Lung (tissue), 12 donors: ENCODE results near the gene LPIN3. TPM values are rescaled to one million over a fixed set of nuclear protein-coding genes. Genes with fewer than 3 reads are reported as not detected.
A peak's percentile ranks its signal among the peaks of the same experiment; 100 is the strongest.

Experiments used
- ATAC-seq: fragments of 200-7000 bp; cut with Tn5 transposase; one replicate; pipeline ENCODE4 v1.9.1; 2020; ENCODE audit warnings: moderate number of reproducible peaks; ENCODE audit not compliant: insufficient read depth, low FRiP score
- DNase-seq, 3 donors: peaks; one replicate each; pipeline ENCODE4 v3.0.0-alpha.2; 2013 to 2017
- H3K27ac ChIP-seq, 2 donors: one replicate each; pipeline ENCODE4 v1.5.1; 2013; ENCODE audit warnings: mild to moderate bottlenecking in 2 of 2, moderate library complexity in 2 of 2, control low read depth in 1 of 2, inconsistent platforms in 1 of 2, low read depth in 1 of 2, low read length in 1 of 2
- H3K27me3 ChIP-seq, 3 donors: one replicate each; pipeline ENCODE4 v1.5.1; 2013; ENCODE audit warnings: low read length in 2 of 3; ENCODE audit not compliant: control insufficient read depth in 3 of 3, insufficient read depth in 3 of 3
- H3K36me3 ChIP-seq, 4 donors: one replicate each; pipeline ENCODE4 v1.5.1; 2013; ENCODE audit warnings: low read length in 4 of 4, mild to moderate bottlenecking in 1 of 4, moderate library complexity in 1 of 4; ENCODE audit not compliant: control insufficient read depth in 4 of 4, insufficient read depth in 4 of 4
- H3K4me1 ChIP-seq, 5 donors: one replicate each; pipeline ENCODE4 v1.5.1; 2013; ENCODE audit warnings: low read length in 5 of 5, mild to moderate bottlenecking in 2 of 5, moderate library complexity in 1 of 5; ENCODE audit not compliant: control insufficient read depth in 5 of 5, insufficient read depth in 5 of 5
- H3K4me3 ChIP-seq: one replicate; pipeline ENCODE4 v1.5.1; 2013; ENCODE audit warnings: mild to moderate bottlenecking, control low read depth, moderate library complexity
- H3K9ac ChIP-seq, 2 donors: one replicate each; pipeline ENCODE4 v1.5.1; 2013; ENCODE audit warnings: low read length in 2 of 2, control low read depth in 1 of 2; ENCODE audit not compliant: insufficient read depth in 1 of 2
- H3K9me3 ChIP-seq, 4 donors: one replicate each; pipeline ENCODE4 v1.5.1; 2013; ENCODE audit warnings: low read length in 3 of 4, mild to moderate bottlenecking in 1 of 4, moderate library complexity in 1 of 4; ENCODE audit not compliant: control insufficient read depth in 4 of 4, insufficient read depth in 3 of 4
- CTCF ChIP-seq: IDR thresholded peaks from 2 replicates; pipeline ENCODE4 v1.5.1; 2012; ENCODE audit warnings: mild to moderate bottlenecking; ENCODE audit errors: control extremely low read depth, extremely low read depth
- WGBS, 2 donors: extraction: QIAGEN DNeasy Blood & Tissue Kit; methylation state at CpG; one replicate each; pipeline ENCODE4 v1.1.7; 2013; 5-methylcytosine and 5-hydroxymethylcytosine counted together
- polyA plus RNA-seq, 2 donors: library from polyadenylated mRNA; stranded (reverse); fragments of 200-250 nt; gene quantifications; one replicate each; pipeline ENCODE4 v1.2.1, GENCODE V29; 2013
- total RNA-seq, 2 donors: library from RNA; depleted of rRNA in 1 of 2; stranded (reverse); fragments of >200 nt in 1 of 2; gene quantifications; one replicate each; pipeline ENCODE4 v1.2.1, GENCODE V29; 2014 to 2021
- donor health status: control.
- donor health status: control.
- donor health status: Bipolar disorder and iron deficiency.
- donor health status: healthy.
- donor health status: DM: yes; HTN: yes; CAD: no.

LPIN3 gene
- total and polyA plus RNA-seq, 4 donors = 5.2 to 16.4 (median 10.4) TPM

GRCh38 chr20:41366546-41367392 lies 26.1 kb downstream of the LPIN3 start, which contains the start of gene EMILIN3:
Gene EMILIN3, minus strand, starts transcription at chr20:41366818. Its CDS starts 184 bp downstream, at chr20:41366634.
- Histone ChIP-seq H3K36me3 (no peaks in the 10 kb centered on the region), H3K4me1 (peaks cover 0 to 10% (median 0%) of the 10 kb centered on the region in 5 donors), H3K4me3 (no peak within 1 kb of the TSS), H3K27ac (no peak within 1 kb of the TSS), H3K9ac (no peak within 1 kb of the TSS), H3K27me3 (peaks cover 8 to 27% (median 13%) of the 10 kb centered on the region in 3 donors), H3K9me3 (peaks cover 0 to 13% (median 1%) of the 10 kb centered on the region in 4 donors)
- TF ChIP-seq CTCF = no peak
- peak; percentile 45 to 64 (median 56) for DNase-seq
- 6 to 7% methylated on average over 56 to 93 of the region's 93 CpGs for WGBS, 2 donors
- no peak for ATAC-seq

GRCh38 chr20:41367393-41367695 lies 26.7 kb downstream of the LPIN3 start:
- no peak for DNase-seq
- H3K27ac ChIP-seq = no peak overlapping the region
- H3K9ac ChIP-seq = no peak overlapping the region
- ATAC-seq = no peak
- peaks cover 0 to 8% (median 0%) of the 10 kb centered on the region in 5 donors for H3K4me1 ChIP-seq
- no peaks in the 10 kb centered on the region for H3K36me3 ChIP-seq
- peaks cover 8 to 27% (median 13%) of the 10 kb centered on the region in 3 donors for H3K27me3 ChIP-seq
- WGBS, 2 donors = 54 to 57% methylated on average over 13 of the region's 13 CpGs
- peaks cover 0 to 18% (median 2%) of the 10 kb centered on the region in 4 donors for H3K9me3 ChIP-seq
- no peak overlapping the region for H3K4me3 ChIP-seq
- TF ChIP-seq CTCF = no peak

GRCh38 chr20:41367956-41368355 lies 27.3 kb downstream of the LPIN3 start:
- ATAC-seq = no peak
- no peak for TF ChIP-seq CTCF
- 90 to 91% methylated on average over 3 of the region's 3 CpGs for WGBS, 2 donors
- H3K27me3 ChIP-seq = peaks cover 8 to 27% (median 13%) of the 10 kb centered on the region in 3 donors
- no peak overlapping the region for H3K27ac ChIP-seq
- DNase-seq = no peak
- H3K9me3 ChIP-seq = peaks cover 0 to 19% (median 2%) of the 10 kb centered on the region in 4 donors
- no peak overlapping the region for H3K9ac ChIP-seq
- H3K4me3 ChIP-seq = no peak overlapping the region
- no peaks in the 10 kb centered on the region for H3K36me3 ChIP-seq
- H3K4me1 ChIP-seq = peaks cover 0 to 8% (median 0%) of the 10 kb centered on the region in 5 donors
